CD14-positive monocyte (primary cell): ENCODE results near the gene CENPX. TPM values are rescaled to one million over a fixed set of nuclear protein-coding genes. Genes with fewer than 3 reads are reported as not detected.

Experiments
- DNase-seq, 3 donors: peaks; one replicate each; pipeline ENCODE4 v3.0.0-alpha.2; 2011 to 2022
- H2AFZ ChIP-seq: 2 replicates; pipeline ENCODE4 v1.6.0; 2012; ENCODE audit warnings: mild to moderate bottlenecking, low read depth, low read length, inconsistent platforms; ENCODE audit not compliant: insufficient read depth, poor library complexity, severe bottlenecking
- H3K27ac ChIP-seq, 2 donors: 1 replicate in 1 of 2; 2 replicates in 1 of 2; pipeline ENCODE4 v1.5.1; 2012 to 2013; ENCODE audit warnings: low read length in 2 of 2, control low read depth in 1 of 2, inconsistent platforms in 1 of 2, low read depth in 1 of 2, mild to moderate bottlenecking in 1 of 2
- H3K27me3 ChIP-seq, 2 donors: one replicate each; pipeline versions ENCODE4 v1.6.0 to v1.6.1; 2011 to 2013; ENCODE audit warnings: low read length in 2 of 2; ENCODE audit not compliant: control insufficient read depth in 2 of 2, insufficient read depth in 2 of 2
- H3K36me3 ChIP-seq, 2 donors: replicated peaks in 1 of 2; 1 replicate in 1 of 2; 2 replicates in 1 of 2; pipeline versions ENCODE4 v1.5.1 to v1.6.1; 2012 to 2013; ENCODE audit warnings: low read length in 2 of 2, control low read depth in 1 of 2, inconsistent platforms in 1 of 2, mild to moderate bottlenecking in 1 of 2; ENCODE audit not compliant: insufficient read depth in 2 of 2, control insufficient read depth in 1 of 2
- H3K4me1 ChIP-seq, 2 donors: 1 replicate in 1 of 2; 2 replicates in 1 of 2; pipeline versions ENCODE4 v1.5.1 to v1.6.1; 2012 to 2013; ENCODE audit warnings: low read length in 2 of 2, control low read depth in 1 of 2, inconsistent platforms in 1 of 2, mild to moderate bottlenecking in 1 of 2, moderate library complexity in 1 of 2; ENCODE audit not compliant: insufficient read depth in 2 of 2, control insufficient read depth in 1 of 2
- H3K4me2 ChIP-seq: replicated peaks from 2 replicates; pipeline ENCODE3; 2012; ENCODE audit warnings: low read length, moderate library complexity, mild to moderate bottlenecking; ENCODE audit not compliant: poor library complexity, severe bottlenecking; ENCODE audit errors: extremely low read depth
- H3K4me3 ChIP-seq, 3 experiments: fragments of 200-600 bp in 1 of 3; sonication (generic) in 1 of 3; replicated peaks in 1 of 3; 1 replicate in 2 of 3; 2 replicates in 1 of 3; pipeline ENCODE4 v1.5.1; 2011 to 2013; ENCODE audit warnings: low read length in 3 of 3, mild to moderate bottlenecking in 3 of 3, control low read depth in 2 of 3, low read depth in 2 of 3, inconsistent platforms in 1 of 3, moderate library complexity in 1 of 3
- H3K79me2 ChIP-seq: 2 replicates; pipeline ENCODE4 v1.6.0; 2012; ENCODE audit warnings: mild to moderate bottlenecking, control low read depth, inconsistent platforms, low read length, moderate library complexity; ENCODE audit not compliant: insufficient read depth
- H3K9ac ChIP-seq: 2 replicates; pipeline ENCODE4 v1.6.0; 2017; ENCODE audit warnings: low read length, mild to moderate bottlenecking; ENCODE audit not compliant: insufficient read depth, poor library complexity, severe bottlenecking
- H3K9me3 ChIP-seq, 2 donors: replicated peaks in 1 of 2; 1 replicate in 1 of 2; 2 replicates in 1 of 2; pipeline versions ENCODE4 v1.5.1 to v1.6.1; 2012 to 2013; ENCODE audit warnings: low read length in 2 of 2, control low read depth in 1 of 2; ENCODE audit not compliant: control insufficient read depth in 1 of 2, insufficient read depth in 1 of 2
- H4K20me1 ChIP-seq: 2 replicates; pipeline ENCODE4 v1.6.0; 2012; ENCODE audit warnings: mild to moderate bottlenecking, low read length, control low read depth, moderate library complexity; ENCODE audit not compliant: insufficient read depth
- H3K27ac Mint-ChIP-seq, 7 donors: one replicate each; pipeline ENCODE4 v1.8.0; 2020; ENCODE audit warnings: mild to moderate bottlenecking in 7 of 7, mixed read lengths in 7 of 7, moderate library complexity in 6 of 7, inconsistent platforms in 2 of 7
- H3K27me3 Mint-ChIP-seq, 3 donors: one replicate each; pipeline ENCODE4 v1.8.0; 2021 to 2022; ENCODE audit warnings: low read depth in 3 of 3, mild to moderate bottlenecking in 3 of 3, mixed read lengths in 3 of 3, moderate library complexity in 3 of 3, inconsistent platforms in 1 of 3
- H3K36me3 Mint-ChIP-seq, 2 donors: one replicate each; pipeline ENCODE4 v1.8.0; 2020; ENCODE audit warnings: mixed read lengths in 2 of 2, inconsistent platforms in 1 of 2, mild to moderate bottlenecking in 1 of 2
- H3K4me1 Mint-ChIP-seq: one replicate; pipeline ENCODE4 v1.8.0; 2020; ENCODE audit warnings: mild to moderate bottlenecking, mixed read lengths
- H3K4me3 Mint-ChIP-seq, 2 donors: one replicate each; pipeline ENCODE4 v1.8.0; 2020; ENCODE audit warnings: mild to moderate bottlenecking in 2 of 2, mixed read lengths in 2 of 2, moderate library complexity in 1 of 2
- H3K9me3 Mint-ChIP-seq, 7 donors: one replicate each; pipeline ENCODE4 v1.8.0; 2020 to 2022; ENCODE audit warnings: mixed read lengths in 7 of 7, mild to moderate bottlenecking in 6 of 7, moderate library complexity in 6 of 7, inconsistent platforms in 2 of 7
- WGBS: methylation state at CpG from one replicate; pipeline ENCODE4 v1.1.5; 2013; ENCODE audit warnings: missing lambda C conversion rate; ENCODE audit not compliant: insufficient coverage; 5-methylcytosine and 5-hydroxymethylcytosine counted together
- intact Hi-C, 2 donors: fragments of 100-400 bp; cut with micrococcal nuclease; formaldehyde crosslinking; loops; one replicate each; pipeline versions ENCODE4 v1.15.0 to v1.15.1; 2023
- polyA plus RNA-seq, 3 donors: library from polyadenylated mRNA; depleted of rRNA in 1 of 3; unstranded in 2 of 3; stranded (reverse) in 1 of 3; fragments of 300-500 nt in 2 of 3; fragments of >200 nt in 1 of 3; fragmentation: Illumina TruSeq in 2 of 3; gene quantifications; 1 replicate in 2 of 3; 2 replicates in 1 of 3; pipeline ENCODE4 v1.2.3, GENCODE V29; 2012 to 2021
- TF ChIP-seq, protein P1 (sequence below): fragments of 200-600 bp; IDR thresholded peaks from one replicate; pipeline ENCODE4 v1.8.0; 2022; ENCODE audit warnings: antibody characterized with exemption, mild to moderate bottlenecking

The CENPX gene
- polyA plus RNA-seq, 3 donors = 47.7 to 57.0 (median 55.9) TPM

- whole genome bisulfite sequencing = 84% methylated on average over 28 of the region's 28 CpGs
- H3K9me3 Mint-ChIP-seq = no peaks in the 10 kb centered on the region
- Histone ChIP-seq H3K27me3 (no peaks in the 10 kb centered on the region), H3K9ac (no peak overlapping the region), H3K9me3 (no peaks in the 10 kb centered on the region), H2AFZ (no peak overlapping the region), H3K4me3 (no peak overlapping the region), H3K4me1 (no peaks in the 10 kb centered on the region), H4K20me1 (peaks cover 6% of the 10 kb centered on the region), H3K27ac (no peak overlapping the region), H3K4me2 (no peak overlapping the region), H3K79me2 (no peaks in the 10 kb centered on the region), H3K36me3 (peaks cover 9 to 11% of the 10 kb centered on the region in 2 donors)
- intact Hi-C loops = no loop called here
- H3K4me1 Mint-ChIP-seq = no peaks in the 10 kb centered on the region
- H3K27me3 Mint-ChIP-seq = peaks cover 2 to 4% (median 2%) of the 10 kb centered on the region in 3 donors
- peaks cover 2 to 17% of the 10 kb centered on the region in 2 donors for H3K36me3 Mint-ChIP-seq
- DNase-seq = no peak
- H3K27ac Mint-ChIP-seq = no peak overlapping the region
- TF ChIP-seq, protein P1, sequence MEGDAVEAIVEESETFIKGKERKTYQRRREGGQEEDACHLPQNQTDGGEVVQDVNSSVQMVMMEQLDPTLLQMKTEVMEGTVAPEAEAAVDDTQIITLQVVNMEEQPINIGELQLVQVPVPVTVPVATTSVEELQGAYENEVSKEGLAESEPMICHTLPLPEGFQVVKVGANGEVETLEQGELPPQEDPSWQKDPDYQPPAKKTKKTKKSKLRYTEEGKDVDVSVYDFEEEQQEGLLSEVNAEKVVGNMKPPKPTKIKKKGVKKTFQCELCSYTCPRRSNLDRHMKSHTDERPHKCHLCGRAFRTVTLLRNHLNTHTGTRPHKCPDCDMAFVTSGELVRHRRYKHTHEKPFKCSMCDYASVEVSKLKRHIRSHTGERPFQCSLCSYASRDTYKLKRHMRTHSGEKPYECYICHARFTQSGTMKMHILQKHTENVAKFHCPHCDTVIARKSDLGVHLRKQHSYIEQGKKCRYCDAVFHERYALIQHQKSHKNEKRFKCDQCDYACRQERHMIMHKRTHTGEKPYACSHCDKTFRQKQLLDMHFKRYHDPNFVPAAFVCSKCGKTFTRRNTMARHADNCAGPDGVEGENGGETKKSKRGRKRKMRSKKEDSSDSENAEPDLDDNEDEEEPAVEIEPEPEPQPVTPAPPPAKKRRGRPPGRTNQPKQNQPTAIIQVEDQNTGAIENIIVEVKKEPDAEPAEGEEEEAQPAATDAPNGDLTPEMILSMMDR = no peak
- no peak overlapping the region for H3K4me3 Mint-ChIP-seq
Measured at GRCh38 chr17:82008941-82009405, 13.7 kb downstream of the CENPX start.

DNA sequence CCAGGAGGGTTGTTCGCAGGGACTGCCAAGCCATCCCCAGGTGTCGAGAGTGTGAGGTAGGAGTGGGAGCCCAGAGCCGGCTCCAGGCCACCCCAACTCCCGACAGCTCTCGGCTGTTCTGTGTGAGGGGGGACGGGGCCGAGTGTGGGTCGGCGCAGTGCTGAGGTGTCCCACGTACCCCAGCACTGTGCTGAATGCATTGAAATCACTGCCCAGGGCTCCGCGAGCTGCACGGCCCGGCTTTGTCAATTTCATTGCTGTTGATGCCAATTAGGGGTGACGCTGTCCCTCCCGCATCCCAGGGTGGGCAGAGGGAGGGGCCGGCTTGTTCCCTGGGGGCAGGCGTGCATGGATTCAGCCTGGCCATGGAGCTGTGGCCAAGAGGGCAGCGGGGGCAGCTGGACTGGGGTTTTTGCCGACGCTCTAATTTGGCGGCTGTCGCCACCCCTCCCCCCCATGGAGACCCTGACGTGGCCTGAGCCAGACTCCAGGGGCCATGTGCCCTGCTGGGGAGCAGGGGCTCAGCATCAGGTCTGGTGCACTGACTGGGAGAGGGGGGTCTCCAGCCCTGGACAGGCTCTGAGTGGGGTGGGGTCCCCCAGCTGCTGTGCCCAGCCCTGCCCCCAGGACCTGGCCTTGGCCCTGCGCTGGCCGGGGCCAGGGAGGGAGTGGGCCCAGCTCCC is 14.3 kb downstream of the CENPX start:
- Mint-ChIP-seq H3K4me3 (no peak overlapping the region), H3K27ac (no peak overlapping the region), H3K4me1 (no peaks in the 10 kb centered on the region), H3K27me3 (peaks cover 2 to 4% (median 2%) of the 10 kb centered on the region in 3 donors), H3K36me3 (peaks cover 2 to 17% of the 10 kb centered on the region in 2 donors), H3K9me3 (no peaks in the 10 kb centered on the region)
- no peak overlapping the region for H2AFZ ChIP-seq
- TF ChIP-seq, protein P1 = no peak
- H4K20me1 ChIP-seq = peaks cover 7% of the 10 kb centered on the region
- 99% methylated on average over 16 of the region's 26 CpGs for WGBS
- DNase-seq = no peak
- H3K27me3 ChIP-seq = no peaks in the 10 kb centered on the region
- no peak overlapping the region for H3K9ac ChIP-seq
- H3K4me1 ChIP-seq = no peaks in the 10 kb centered on the region
- H3K27ac ChIP-seq = no peak overlapping the region
- no peaks in the 10 kb centered on the region for H3K79me2 ChIP-seq
- H3K9me3 ChIP-seq = no peaks in the 10 kb centered on the region
- intact Hi-C loops = no loop called here
- H3K36me3 ChIP-seq = peaks cover 9 to 11% of the 10 kb centered on the region in 2 donors
- no peak overlapping the region for H3K4me2 ChIP-seq
- no peak overlapping the region for H3K4me3 ChIP-seq
